IMR-90 (cell line): ENCODE data around the gene TRAP1. TPM values are rescaled to one million over a fixed set of nuclear protein-coding genes. Genes with fewer than 3 reads are reported as not detected.

ENCODE experiments used
- ATAC-seq: fragments of 200-7000 bp; cut with Tn5 transposase; 2 replicates; pipeline ENCODE4 v1.9.1; 2020; ENCODE audit warnings: low read depth, mild to moderate bottlenecking, moderate library complexity
- BruUV-seq: library from RNA; stranded (reverse); fragments of 400-500 nt; replicated peaks from 2 replicates; lab custom pipeline; 2021; lab: Mats Ljungman, UMichigan
- CTCF ChIA-PET: fragments of 300-600 bp; formaldehyde crosslinking; extraction: SDS; loops from one replicate; lab custom pipeline; 2021; ENCODE audit warnings: antibody characterized with exemption; lab: Yijun Ruan, JAX
- POLR2A ChIA-PET: fragments of 300-600 bp; sonication (Branson Sonifier 250); formaldehyde crosslinking; loops from one replicate; lab custom pipeline; 2022; ENCODE audit warnings: antibody characterized with exemption; ENCODE audit not compliant: unreplicated experiment; lab: Charles Lee
- DNase-seq: peaks from one replicate; pipeline ENCODE4 v3.0.0; 2013
- H2AFZ ChIP-seq: replicated peaks from 2 replicates; pipeline ENCODE3; 2013; ENCODE audit warnings: low read length, mild to moderate bottlenecking; ENCODE audit not compliant: poor library complexity
- H2AK5ac ChIP-seq: 2 replicates; pipeline ENCODE4 v1.6.1; 2013; ENCODE audit warnings: low read depth, low read length, inconsistent platforms
- H2AK9ac ChIP-seq: replicated peaks from 2 replicates; pipeline ENCODE3; 2013; ENCODE audit warnings: mild to moderate bottlenecking, low read depth, low read length, moderate library complexity; ENCODE audit not compliant: poor library complexity
- H2BK120ac ChIP-seq: 2 replicates; pipeline ENCODE4 v1.6.1; 2013; ENCODE audit warnings: low read depth, low read length, inconsistent platforms
- H2BK15ac ChIP-seq: 3 replicates; pipeline ENCODE4 v1.6.1; 2013; ENCODE audit warnings: low read depth, low read length, inconsistent platforms
- H2BK20ac ChIP-seq: 2 replicates; pipeline ENCODE4 v1.6.1; 2013; ENCODE audit warnings: low read depth, mild to moderate bottlenecking, inconsistent platforms, low read length, moderate library complexity
- H2BK5ac ChIP-seq: 2 replicates; pipeline ENCODE4 v1.6.1; 2013; ENCODE audit warnings: mild to moderate bottlenecking, low read depth, low read length, inconsistent platforms; ENCODE audit not compliant: poor library complexity, severe bottlenecking
- H3K14ac ChIP-seq: replicated peaks from 2 replicates; pipeline ENCODE4 v1.6.1; 2013; ENCODE audit warnings: low read depth, low read length, inconsistent platforms
- H3K18ac ChIP-seq: 2 replicates; pipeline ENCODE4 v1.6.1; 2013; ENCODE audit warnings: low read depth, low read length, control low read depth
- H3K23ac ChIP-seq: 2 replicates; pipeline ENCODE4 v1.6.1; 2013; ENCODE audit warnings: low read depth, low read length, inconsistent platforms
- H3K27ac ChIP-seq: 2 replicates; pipeline ENCODE4 v1.5.1; 2013; ENCODE audit warnings: mild to moderate bottlenecking, control low read depth, low read length; ENCODE audit not compliant: insufficient read depth
- H3K27me3 ChIP-seq: 2 replicates; pipeline ENCODE4 v1.6.1; 2013; ENCODE audit warnings: low read length; ENCODE audit not compliant: control insufficient read depth, insufficient read depth
- H3K36me3 ChIP-seq: 2 replicates; pipeline ENCODE4 v1.6.1; 2013; ENCODE audit warnings: low read length, mixed read lengths; ENCODE audit not compliant: control insufficient read depth, insufficient read depth
- H3K4ac ChIP-seq: 2 replicates; pipeline ENCODE4 v1.6.1; 2013; ENCODE audit warnings: low read depth, low read length, inconsistent platforms
- H3K4me1 ChIP-seq: 2 replicates; pipeline ENCODE4 v1.6.1; 2013; ENCODE audit warnings: low read length, mixed read lengths; ENCODE audit not compliant: control insufficient read depth, insufficient read depth
- H3K4me2 ChIP-seq: 2 replicates; pipeline ENCODE4 v1.6.1; 2013; ENCODE audit warnings: low read depth, mild to moderate bottlenecking, control low read depth, low read length, moderate library complexity
- H3K4me3 ChIP-seq: 2 replicates; pipeline ENCODE4 v1.5.1; 2013; ENCODE audit warnings: low read depth, mild to moderate bottlenecking, control low read depth, low read length, moderate library complexity; ENCODE audit not compliant: insufficient read depth
- H3K56ac ChIP-seq: 2 replicates; pipeline ENCODE4 v1.6.1; 2013; ENCODE audit warnings: low read length, inconsistent platforms; ENCODE audit not compliant: insufficient read depth; ENCODE audit errors: extremely low read depth
- H3K79me1 ChIP-seq, 2 experiments: 2 replicates each; pipeline ENCODE4 v1.6.1; 2013; ENCODE audit warnings: low read length in 2 of 2, inconsistent platforms in 1 of 2, low read depth in 1 of 2
- H3K9ac ChIP-seq: 2 replicates; pipeline ENCODE4 v1.6.1; 2013; ENCODE audit warnings: low read depth, low read length, control low read depth
- H3K9me1 ChIP-seq: 2 replicates; pipeline ENCODE4 v1.6.1; 2013; ENCODE audit warnings: low read length, inconsistent platforms; ENCODE audit not compliant: insufficient read depth
- H3K9me3 ChIP-seq: 2 replicates; pipeline ENCODE4 v1.6.1; 2013; ENCODE audit warnings: low read length; ENCODE audit not compliant: control insufficient read depth, insufficient read depth
- H4K20me1 ChIP-seq: 2 replicates; pipeline ENCODE4 v1.6.1; 2013; ENCODE audit warnings: low read length, inconsistent platforms; ENCODE audit not compliant: insufficient read depth
- H4K5ac ChIP-seq: 2 replicates; pipeline ENCODE4 v1.6.1; 2013; ENCODE audit warnings: mild to moderate bottlenecking, low read depth, low read length, control low read depth
- H4K8ac ChIP-seq, 2 experiments: 2 replicates each; pipeline ENCODE4 v1.6.1; 2013; ENCODE audit warnings: low read depth in 2 of 2, low read length in 2 of 2, control low read depth in 1 of 2, inconsistent platforms in 1 of 2
- H4K91ac ChIP-seq: 2 replicates; pipeline ENCODE4 v1.6.1; 2013; ENCODE audit warnings: low read depth, low read length, inconsistent platforms; ENCODE audit not compliant: insufficient read depth
- BHLHE40 ChIP-seq: fragments of 150-350 bp; IDR thresholded peaks from 2 replicates; pipeline ENCODE4 v1.6.1; 2016; ENCODE audit warnings: mild to moderate bottlenecking, low read depth, low read length
- CEBPB ChIP-seq: IDR thresholded peaks from 2 replicates; pipeline ENCODE4 v1.6.1; 2012; ENCODE audit warnings: low read depth, low read length, improper control_type of control experiment
- CHD1 ChIP-seq: IDR thresholded peaks from 2 replicates; pipeline ENCODE4 v1.6.1; 2012; ENCODE audit warnings: low read depth, low read length, improper control_type of control experiment
- CTCF ChIP-seq: conservative IDR thresholded peaks from 2 replicates; pipeline ENCODE4 v1.5.1; 2012; ENCODE audit warnings: mild to moderate bottlenecking, low read depth, low read length, improper control_type of control experiment
- FOS ChIP-seq: fragments of 150-350 bp; IDR thresholded peaks from 2 replicates; pipeline ENCODE4 v1.6.1; 2016; ENCODE audit warnings: low read depth, low read length
- MAFK ChIP-seq: IDR thresholded peaks from 2 replicates; pipeline ENCODE4 v1.6.1; 2012; ENCODE audit warnings: low read depth, low read length, improper control_type of control experiment
- MAZ ChIP-seq: IDR thresholded peaks from 2 replicates; pipeline ENCODE4 v1.6.1; 2012; ENCODE audit warnings: low read depth, mild to moderate bottlenecking, low read length, improper control_type of control experiment, moderate library complexity, borderline replicate concordance
- MXI1 ChIP-seq: IDR thresholded peaks from 2 replicates; pipeline ENCODE4 v1.6.1; 2012; ENCODE audit warnings: low read depth, mild to moderate bottlenecking, low read length, moderate library complexity, borderline replicate concordance
- NFE2L2 ChIP-seq: fragments of 150-350 bp; IDR thresholded peaks from 2 replicates; pipeline ENCODE4 v1.6.1; 2016; ENCODE audit warnings: low read depth, mild to moderate bottlenecking, low read length
- POLR2A ChIP-seq: IDR thresholded peaks from 2 replicates; pipeline ENCODE4 v1.6.1; 2012; ENCODE audit warnings: mild to moderate bottlenecking, low read depth, low read length
- RAD21 ChIP-seq: IDR thresholded peaks from 2 replicates; pipeline ENCODE4 v1.6.1; 2012; ENCODE audit warnings: low read length, improper control_type of control experiment
- RCOR1 ChIP-seq: IDR thresholded peaks from 2 replicates; pipeline ENCODE4 v1.6.1; 2012; ENCODE audit warnings: mild to moderate bottlenecking, low read length, improper control_type of control experiment; ENCODE audit not compliant: insufficient replicate concordance
- RFX5 ChIP-seq: IDR thresholded peaks from 2 replicates; pipeline ENCODE4 v1.8.0; 2012; ENCODE audit warnings: low read depth, mild to moderate bottlenecking, low read length, moderate library complexity
- SMC3 ChIP-seq: fragments of 150-350 bp; IDR thresholded peaks from 2 replicates; pipeline ENCODE4 v1.6.1; 2016; ENCODE audit warnings: low read depth, mild to moderate bottlenecking, antibody characterized with exemption, low read length, moderate library complexity
- WGBS, 2 experiments: methylation state at CpG; one replicate each; pipeline versions ENCODE4 v1.1.5 to v1.1.7; 2013; ENCODE audit warnings: missing lambda C conversion rate in 2 of 2; ENCODE audit not compliant: insufficient read length in 1 of 2; ENCODE audit errors: extremely low coverage in 2 of 2; 5-methylcytosine and 5-hydroxymethylcytosine counted together
- dilution Hi-C: fragments of 300-500 bp; cut with HindIII; formaldehyde crosslinking; loops from one replicate; pipeline ENCODE4 v1.14.3; 2018; ENCODE audit warnings: low sequenced_read_pairs; ENCODE audit not compliant: unreplicated experiment
- in situ Hi-C: fragments of 300-500 bp; cut with MboI; formaldehyde crosslinking; loops from 3 replicates; pipeline ENCODE4 v1.14.3; 2019; ENCODE audit warnings: low sequenced_read_pairs, inconsistent platforms, mixed read lengths
- intact Hi-C: fragments of 100-400 bp; cut with micrococcal nuclease; formaldehyde crosslinking; loops from 2 replicates; pipeline ENCODE4 v1.10.0; 2022
- polyA plus RNA-seq, 3 experiments: library from polyadenylated mRNA; depleted of rRNA; stranded (reverse); fragments of >200 nt; gene quantifications; 2 replicates each; pipeline ENCODE4 v1.2.3, GENCODE V29; 2012; ENCODE audit warnings: low replicate concordance in 1 of 3
- total RNA-seq: library from RNA; depleted of rRNA; stranded (reverse); fragments of >200 nt; gene quantifications from 2 replicates; pipeline ENCODE4 v1.2.3, GENCODE V29; 2012
- TF ChIP-seq, protein P1 (sequence below): fragments of 150-350 bp; IDR thresholded peaks from 2 replicates; pipeline ENCODE4 v1.6.1; 2016; ENCODE audit warnings: low read depth, mild to moderate bottlenecking, low read length, moderate library complexity, borderline replicate concordance
- TF ChIP-seq, protein P2 (sequence below): fragments of 150-350 bp; IDR thresholded peaks from 2 replicates; pipeline ENCODE4 v1.6.1; 2017; ENCODE audit warnings: mild to moderate bottlenecking, antibody characterized with exemption, low read length, low read depth

Gene TRAP1
- total and polyA plus RNA-seq, 2 of the 4 experiments (the other 2 are of a cell fraction): 139 to 145 TPM

DNA sequence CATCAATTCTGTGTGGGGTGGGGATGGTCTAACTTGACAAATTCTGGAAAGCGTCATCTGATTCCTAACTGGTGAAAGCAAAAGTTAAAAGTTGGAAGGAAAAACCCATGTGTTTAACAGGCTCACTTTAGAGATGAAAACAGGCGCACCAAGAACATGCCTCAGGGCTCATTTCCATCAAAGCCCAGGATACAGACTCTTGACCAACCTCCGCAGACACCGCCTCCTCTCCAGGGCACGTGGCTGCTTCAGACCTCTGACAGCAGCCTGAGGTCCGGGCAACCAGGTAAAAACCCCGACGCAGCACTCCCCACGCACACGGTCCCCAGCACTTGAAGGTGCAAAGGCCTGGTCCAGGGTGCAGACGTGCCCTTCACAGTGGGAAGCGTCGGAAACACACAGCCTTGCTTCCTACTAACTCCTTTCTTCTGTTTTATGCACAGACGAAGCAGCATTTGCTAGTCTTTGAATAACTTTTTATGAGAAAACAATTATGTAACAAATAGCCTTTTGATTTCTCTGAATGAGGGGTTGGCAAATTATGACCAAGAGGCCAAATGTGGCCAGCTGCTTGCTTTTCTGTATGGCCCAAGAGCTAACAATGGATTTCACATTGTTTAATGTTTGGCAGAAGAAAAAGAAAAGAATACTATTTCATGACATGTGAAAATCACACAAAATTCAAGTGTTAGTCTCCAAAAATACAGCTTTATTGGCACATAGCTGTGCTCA lies 44.2 kb upstream of the TRAP1 start:
- peaks cover 36 to 76% of the 10 kb centered on the region in 2 experiments for H3K79me1 ChIP-seq

More for the DNA sequence above, 44.2 kb upstream of the TRAP1 start:
- ChIA-PET POLR2A (no interaction called here), CTCF (no interaction called here)
- no peak overlapping the region for H2AK9ac ChIP-seq
- no peak overlapping the region for H3K14ac ChIP-seq
- H3K56ac ChIP-seq: no peak overlapping the region
- no peak overlapping the region for H3K4ac ChIP-seq
- intact Hi-C loops: no loop called here
- no peaks in the 10 kb centered on the region for H3K9me3 ChIP-seq
- H2BK15ac ChIP-seq: no peak overlapping the region
- H3K27ac ChIP-seq: no peak overlapping the region
- H2AK5ac ChIP-seq: no peak overlapping the region
- H3K4me3 ChIP-seq: no peak overlapping the region
- H4K20me1 ChIP-seq: peaks cover 17% of the 10 kb centered on the region
- BruUV-seq: no TSS peak
- no peak overlapping the region for H3K18ac ChIP-seq
- H2BK5ac ChIP-seq: no peak overlapping the region
- H3K9ac ChIP-seq: no peak overlapping the region
- H4K91ac ChIP-seq: no peak overlapping the region
- dilution Hi-C loops: no loop called here
- H3K9me1 ChIP-seq: 0 out of 2 replicates have a peak, but pooled peaks cover 4% of the 10 kb centered on the region
- no peak overlapping the region for H4K5ac ChIP-seq
- no peaks in the 10 kb centered on the region for H3K4me1 ChIP-seq
- no peak overlapping the region for H2BK120ac ChIP-seq
- no peak overlapping the region for H2BK20ac ChIP-seq
- ATAC-seq: no peak
- H3K23ac ChIP-seq: no peak overlapping the region
- peaks cover 53% of the 10 kb centered on the region for H3K36me3 ChIP-seq
- no peak overlapping the region for H2AFZ ChIP-seq
- in situ Hi-C loops: no loop called here
- 97% methylated on average over 10 of the region's 14 CpGs; no CpG with 5 or more reads in 1 of the 2 experiments for WGBS, 2 experiments
- TF ChIP-seq POLR2A (no peak), MAZ (no peak), RFX5 (no peak), FOS (no peak), RCOR1 (no peak), SMC3 (no peak), MXI1 (no peak), BHLHE40 (no peak), RAD21 (no peak), MAFK (no peak), CHD1 (no peak), CTCF (no peak), NFE2L2 (no peak), CEBPB (no peak)
- TF ChIP-seq, protein P1, sequence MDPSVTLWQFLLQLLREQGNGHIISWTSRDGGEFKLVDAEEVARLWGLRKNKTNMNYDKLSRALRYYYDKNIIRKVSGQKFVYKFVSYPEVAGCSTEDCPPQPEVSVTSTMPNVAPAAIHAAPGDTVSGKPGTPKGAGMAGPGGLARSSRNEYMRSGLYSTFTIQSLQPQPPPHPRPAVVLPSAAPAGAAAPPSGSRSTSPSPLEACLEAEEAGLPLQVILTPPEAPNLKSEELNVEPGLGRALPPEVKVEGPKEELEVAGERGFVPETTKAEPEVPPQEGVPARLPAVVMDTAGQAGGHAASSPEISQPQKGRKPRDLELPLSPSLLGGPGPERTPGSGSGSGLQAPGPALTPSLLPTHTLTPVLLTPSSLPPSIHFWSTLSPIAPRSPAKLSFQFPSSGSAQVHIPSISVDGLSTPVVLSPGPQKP: no peak
- TF ChIP-seq, protein P2, sequence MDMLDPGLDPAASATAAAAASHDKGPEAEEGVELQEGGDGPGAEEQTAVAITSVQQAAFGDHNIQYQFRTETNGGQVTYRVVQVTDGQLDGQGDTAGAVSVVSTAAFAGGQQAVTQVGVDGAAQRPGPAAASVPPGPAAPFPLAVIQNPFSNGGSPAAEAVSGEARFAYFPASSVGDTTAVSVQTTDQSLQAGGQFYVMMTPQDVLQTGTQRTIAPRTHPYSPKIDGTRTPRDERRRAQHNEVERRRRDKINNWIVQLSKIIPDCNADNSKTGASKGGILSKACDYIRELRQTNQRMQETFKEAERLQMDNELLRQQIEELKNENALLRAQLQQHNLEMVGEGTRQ: no peak
- H3K4me2 ChIP-seq: no peak overlapping the region
- no peak for DNase-seq
- H4K8ac ChIP-seq: no peak overlapping the region
- H3K27me3 ChIP-seq: no peaks in the 10 kb centered on the region
